SK-N-SH treated with all-trans-retinoic acid at 6 μM for 48 hours (cell line): Measurements from ENCODE around the gene MMP24.

Source experiments
- ATAC-seq: fragments of 200-7000 bp; cut with Tn5 transposase; 3 replicates; pipeline ENCODE4 v1.9.1; 2020; ENCODE audit warnings: mild to moderate bottlenecking, moderate library complexity
- BACH2 ChIP-seq: fragments of 250-450 bp; sonication (Bioruptor Pico); IDR thresholded peaks from 2 replicates; pipeline ENCODE4 v1.9.0; 2021; ENCODE audit warnings: mild to moderate bottlenecking, borderline replicate concordance
- CSDC2 ChIP-seq: fragments of 250-450 bp; sonication (Bioruptor Pico); IDR thresholded peaks from 2 replicates; pipeline ENCODE4 v1.5.0; 2020; ENCODE audit warnings: mild to moderate bottlenecking, moderate library complexity
- ESRRG ChIP-seq: fragments of 250-450 bp; sonication (Bioruptor Pico); IDR thresholded peaks from 2 replicates; pipeline ENCODE4 v1.6.1; 2021; ENCODE audit warnings: mild to moderate bottlenecking
- ISL1 ChIP-seq: fragments of 250-450 bp; sonication (Bioruptor Pico); IDR thresholded peaks from 2 replicates; pipeline ENCODE4 v2.1.2; 2022; ENCODE audit warnings: mild to moderate bottlenecking, moderate library complexity
- OSR1 ChIP-seq: fragments of 250-450 bp; sonication (Bioruptor Pico); IDR thresholded peaks from 2 replicates; pipeline ENCODE4 v1.8.0; 2022; ENCODE audit warnings: moderate library complexity, mild to moderate bottlenecking, inconsistent platforms
- PPARA ChIP-seq: fragments of 250-450 bp; sonication (Bioruptor Pico); IDR thresholded peaks from 2 replicates; pipeline ENCODE4 v1.5.0; 2020; ENCODE audit warnings: mild to moderate bottlenecking, borderline replicate concordance
- SNAI2 ChIP-seq: fragments of 250-450 bp; sonication (Bioruptor Pico); IDR thresholded peaks from 2 replicates; pipeline ENCODE4 v1.5.0; 2020; ENCODE audit warnings: mild to moderate bottlenecking, moderate library complexity
- TCF4 ChIP-seq: fragments of 250-450 bp; sonication (Bioruptor Pico); IDR thresholded peaks from 2 replicates; pipeline ENCODE4 v1.8.0; 2021; ENCODE audit warnings: mild to moderate bottlenecking, moderate library complexity, borderline replicate concordance
- TOX ChIP-seq: fragments of 250-450 bp; sonication (Bioruptor Pico); IDR thresholded peaks from 2 replicates; pipeline ENCODE4 v1.8.0; 2021; ENCODE audit warnings: mild to moderate bottlenecking, moderate library complexity, borderline replicate concordance
- ZFP3 ChIP-seq: fragments of 250-450 bp; sonication (Bioruptor Pico); IDR thresholded peaks from 2 replicates; pipeline ENCODE4 v1.5.0; 2020; ENCODE audit warnings: mild to moderate bottlenecking, moderate library complexity
- ZFP30 ChIP-seq: fragments of 450-650 bp; formaldehyde crosslinking; IDR thresholded peaks from 2 replicates; pipeline ENCODE4 v1.5.0; 2022; ENCODE audit warnings: mild to moderate bottlenecking, moderate library complexity
- ZNF565 ChIP-seq: fragments of 450-650 bp; formaldehyde crosslinking; conservative IDR thresholded peaks from 2 replicates; pipeline ENCODE4 v1.5.0; 2020; ENCODE audit warnings: low read depth, mild to moderate bottlenecking, moderate library complexity
- ZNF70 ChIP-seq: fragments of 450-650 bp; formaldehyde crosslinking; IDR thresholded peaks from 2 replicates; pipeline ENCODE4 v1.5.0; 2020; ENCODE audit warnings: mild to moderate bottlenecking, moderate library complexity
- ZNF8 ChIP-seq: fragments of 450-650 bp; formaldehyde crosslinking; IDR thresholded peaks from 2 replicates; pipeline ENCODE4 v1.5.0; 2020; ENCODE audit warnings: mild to moderate bottlenecking, moderate library complexity
- TF ChIP-seq, protein P1 (sequence below): fragments of 250-450 bp; sonication (Bioruptor Pico); IDR thresholded peaks from 2 replicates; pipeline ENCODE4 v1.8.0; 2020; ENCODE audit warnings: mild to moderate bottlenecking, moderate library complexity, borderline replicate concordance
- TF ChIP-seq, protein P2 (sequence below): fragments of 250-450 bp; sonication (Bioruptor Pico); IDR thresholded peaks from 2 replicates; pipeline ENCODE4 v1.5.1; 2021; ENCODE audit warnings: mild to moderate bottlenecking, moderate library complexity
- TF ChIP-seq, protein P3 (sequence below): fragments of 250-450 bp; sonication (Bioruptor Pico); IDR thresholded peaks from 2 replicates; pipeline ENCODE4 v1.5.1; 2020; ENCODE audit warnings: low read depth, mild to moderate bottlenecking, moderate library complexity
- TF ChIP-seq, protein P4 (sequence below): fragments of 250-450 bp; sonication (Bioruptor Pico); IDR thresholded peaks from 2 replicates; pipeline ENCODE4 v1.8.0; 2021; ENCODE audit warnings: low read depth, mild to moderate bottlenecking, moderate library complexity, borderline replicate concordance

The MMP24 gene

DNA sequence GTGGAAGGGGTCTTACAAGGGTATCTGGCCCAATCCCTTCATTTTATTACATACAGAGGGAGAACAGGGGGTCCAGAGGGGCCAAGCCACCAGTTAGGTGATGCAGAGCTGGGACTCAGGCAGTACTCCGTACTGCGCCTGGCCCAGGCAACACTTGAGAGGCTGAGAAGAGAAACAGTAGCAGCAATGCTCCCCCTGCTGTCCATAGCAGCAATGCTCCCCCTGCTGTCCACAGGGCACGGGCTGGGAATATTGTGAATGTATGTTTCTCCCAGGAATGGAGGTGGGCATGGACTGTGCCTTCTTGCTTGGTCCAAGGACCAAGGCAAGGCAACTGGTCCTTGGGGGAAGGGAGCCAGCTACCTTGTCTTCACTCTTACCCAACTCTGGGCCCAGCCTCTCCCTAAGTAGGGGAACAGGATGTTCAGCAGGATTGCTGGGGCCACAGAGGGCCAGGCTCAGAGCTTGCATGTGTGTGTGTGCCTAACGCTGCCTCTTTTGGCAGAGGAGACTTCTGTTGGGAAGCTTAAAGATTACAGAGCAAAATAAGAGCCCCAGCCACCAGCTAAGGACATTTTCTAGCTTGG lies 80.5 kb downstream of the MMP24 start:
- TF ChIP-seq, protein P1, sequence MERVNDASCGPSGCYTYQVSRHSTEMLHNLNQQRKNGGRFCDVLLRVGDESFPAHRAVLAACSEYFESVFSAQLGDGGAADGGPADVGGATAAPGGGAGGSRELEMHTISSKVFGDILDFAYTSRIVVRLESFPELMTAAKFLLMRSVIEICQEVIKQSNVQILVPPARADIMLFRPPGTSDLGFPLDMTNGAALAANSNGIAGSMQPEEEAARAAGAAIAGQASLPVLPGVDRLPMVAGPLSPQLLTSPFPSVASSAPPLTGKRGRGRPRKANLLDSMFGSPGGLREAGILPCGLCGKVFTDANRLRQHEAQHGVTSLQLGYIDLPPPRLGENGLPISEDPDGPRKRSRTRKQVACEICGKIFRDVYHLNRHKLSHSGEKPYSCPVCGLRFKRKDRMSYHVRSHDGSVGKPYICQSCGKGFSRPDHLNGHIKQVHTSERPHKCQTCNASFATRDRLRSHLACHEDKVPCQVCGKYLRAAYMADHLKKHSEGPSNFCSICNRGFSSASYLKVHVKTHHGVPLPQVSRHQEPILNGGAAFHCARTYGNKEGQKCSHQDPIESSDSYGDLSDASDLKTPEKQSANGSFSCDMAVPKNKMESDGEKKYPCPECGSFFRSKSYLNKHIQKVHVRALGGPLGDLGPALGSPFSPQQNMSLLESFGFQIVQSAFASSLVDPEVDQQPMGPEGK: no peak
- TF ChIP-seq, protein P2, sequence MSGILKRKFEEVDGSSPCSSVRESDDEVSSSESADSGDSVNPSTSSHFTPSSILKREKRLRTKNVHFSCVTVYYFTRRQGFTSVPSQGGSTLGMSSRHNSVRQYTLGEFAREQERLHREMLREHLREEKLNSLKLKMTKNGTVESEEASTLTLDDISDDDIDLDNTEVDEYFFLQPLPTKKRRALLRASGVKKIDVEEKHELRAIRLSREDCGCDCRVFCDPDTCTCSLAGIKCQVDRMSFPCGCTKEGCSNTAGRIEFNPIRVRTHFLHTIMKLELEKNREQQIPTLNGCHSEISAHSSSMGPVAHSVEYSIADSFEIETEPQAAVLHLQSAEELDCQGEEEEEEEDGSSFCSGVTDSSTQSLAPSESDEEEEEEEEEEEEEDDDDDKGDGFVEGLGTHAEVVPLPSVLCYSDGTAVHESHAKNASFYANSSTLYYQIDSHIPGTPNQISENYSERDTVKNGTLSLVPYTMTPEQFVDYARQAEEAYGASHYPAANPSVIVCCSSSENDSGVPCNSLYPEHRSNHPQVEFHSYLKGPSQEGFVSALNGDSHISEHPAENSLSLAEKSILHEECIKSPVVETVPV: no peak
- peak; percentile 59; the same call in 1 of the 2 replicates for TF ChIP-seq OSR1 (CRISPR knock-in tag)
- TF ChIP-seq, all 23 proteins: peak for 1
- ATAC-seq: peak; percentile 74

DNA sequence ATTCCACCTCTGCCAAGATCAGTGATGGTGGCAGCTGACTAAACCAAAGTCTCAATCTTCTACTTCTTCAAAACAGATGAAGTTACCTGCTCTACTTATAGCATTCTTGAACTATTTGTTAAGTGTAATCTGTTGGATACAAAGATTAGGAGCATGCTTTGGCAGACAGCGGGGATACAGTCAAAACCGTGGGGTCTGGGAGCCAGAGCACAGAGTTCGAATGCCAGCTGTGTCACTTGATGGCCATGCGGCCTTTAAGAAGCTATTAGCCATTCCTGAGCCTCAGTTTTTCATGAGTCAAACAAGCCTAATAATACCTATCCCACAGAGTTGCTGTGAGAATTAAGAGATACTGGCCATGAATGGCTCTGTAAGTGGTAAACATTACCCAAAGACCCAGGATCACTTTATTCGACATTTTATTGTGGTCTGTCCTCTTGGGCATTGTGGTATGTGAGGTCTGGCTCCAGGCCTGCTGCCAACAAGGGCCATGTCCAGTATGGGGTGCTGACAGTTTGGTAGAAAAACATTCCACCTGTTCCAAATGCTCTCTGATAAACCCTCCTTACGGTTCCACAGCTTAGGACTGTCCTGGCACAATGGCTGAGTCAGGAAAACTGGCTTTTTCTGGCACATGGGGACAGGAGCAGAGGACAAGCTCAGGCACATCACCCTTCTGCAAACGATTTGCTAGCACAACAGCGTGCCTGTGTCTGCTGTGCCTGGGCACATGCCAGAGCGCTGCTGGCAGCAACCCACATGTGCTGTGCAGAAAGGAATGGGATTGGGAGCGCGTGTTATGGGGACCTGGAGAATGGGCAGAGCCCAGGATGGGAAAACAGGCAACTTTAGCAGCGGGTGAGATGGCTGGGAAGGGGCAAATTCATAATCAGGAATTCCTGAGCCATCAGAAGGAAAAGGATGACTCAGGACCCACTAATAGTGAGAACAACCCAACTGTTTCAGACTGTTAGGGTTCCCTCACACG lies 81.5 kb downstream of the MMP24 start:
- peak; percentile 82 for TF ChIP-seq ZFP3 (CRISPR knock-in tag)
- peak; percentile 89; the same call in 1 of the 2 replicates for TF ChIP-seq SNAI2
- TF ChIP-seq OSR1 (CRISPR knock-in tag): peak; percentile 94
- peak; percentile 26; the same call in 1 of the 2 replicates for TF ChIP-seq ISL1 (CRISPR knock-in tag)
- TF ChIP-seq ZNF565 (CRISPR knock-in tag): no peak
- no peak for TF ChIP-seq TCF4 (CRISPR knock-in tag)
- no peak for TF ChIP-seq ZFP30 (CRISPR knock-in tag)
- no peak for TF ChIP-seq ZNF8 (CRISPR knock-in tag)
- 0 out of 2 replicates have a peak, but pooled peaks have one; percentile 38 for TF ChIP-seq CSDC2 (CRISPR knock-in tag)
- TF ChIP-seq, all 23 proteins: peak for 5
- ATAC-seq: peak; percentile 48

DNA sequence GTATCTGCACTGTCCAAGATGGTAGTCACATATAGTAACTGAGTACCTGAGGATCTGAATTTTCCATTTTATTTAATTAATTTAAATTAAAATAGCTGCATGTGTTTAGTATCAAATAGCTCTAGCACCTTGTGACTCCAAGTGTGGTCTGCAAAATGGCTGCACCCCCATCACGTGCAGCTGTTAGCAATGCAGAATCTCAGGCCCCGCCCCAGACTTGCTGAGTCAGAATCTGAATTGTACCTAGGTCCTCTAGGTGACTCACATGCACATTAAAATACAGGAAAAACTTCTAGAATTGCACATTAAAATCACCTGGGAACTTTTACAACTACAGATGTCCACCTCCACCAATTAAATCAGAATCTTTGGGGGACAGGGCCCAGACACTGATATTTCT lies 84.9 kb downstream of the MMP24 start:
- ATAC-seq: no peak
- TF ChIP-seq, protein P3, sequence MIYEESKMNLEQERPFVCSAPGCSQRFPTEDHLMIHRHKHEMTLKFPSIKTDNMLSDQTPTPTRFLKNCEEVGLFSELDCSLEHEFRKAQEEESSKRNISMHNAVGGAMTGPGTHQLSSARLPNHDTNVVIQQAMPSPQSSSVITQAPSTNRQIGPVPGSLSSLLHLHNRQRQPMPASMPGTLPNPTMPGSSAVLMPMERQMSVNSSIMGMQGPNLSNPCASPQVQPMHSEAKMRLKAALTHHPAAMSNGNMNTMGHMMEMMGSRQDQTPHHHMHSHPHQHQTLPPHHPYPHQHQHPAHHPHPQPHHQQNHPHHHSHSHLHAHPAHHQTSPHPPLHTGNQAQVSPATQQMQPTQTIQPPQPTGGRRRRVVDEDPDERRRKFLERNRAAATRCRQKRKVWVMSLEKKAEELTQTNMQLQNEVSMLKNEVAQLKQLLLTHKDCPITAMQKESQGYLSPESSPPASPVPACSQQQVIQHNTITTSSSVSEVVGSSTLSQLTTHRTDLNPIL (CRISPR knock-in tag): no peak
- TF ChIP-seq OSR1 (CRISPR knock-in tag): peak; percentile 51; the same call in 1 of the 2 replicates
- TF ChIP-seq, all 23 proteins: peak for 1

DNA sequence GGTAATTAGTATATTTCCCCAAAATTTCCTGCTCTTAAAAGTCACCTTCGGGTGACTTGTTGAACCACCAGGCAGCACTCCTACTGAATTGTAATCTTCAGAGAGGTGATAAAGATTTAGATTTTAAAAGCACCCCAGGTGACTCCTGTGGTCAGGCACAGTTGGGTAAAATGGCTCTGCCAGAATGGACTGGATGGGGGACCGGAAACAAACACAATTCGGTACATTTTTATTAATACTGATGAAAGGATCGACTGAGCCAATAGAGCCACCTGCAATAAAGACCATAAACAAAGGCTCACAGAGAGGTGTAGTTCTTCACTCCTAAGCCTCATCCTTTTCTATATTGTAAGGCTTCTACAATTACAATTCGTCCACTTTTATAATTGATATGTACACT lies 85.3 kb downstream of the MMP24 start:
- ATAC-seq: no peak
- TF ChIP-seq TCF4 (CRISPR knock-in tag): no peak
- TF ChIP-seq, protein P1: no peak
- TF ChIP-seq BACH2: no peak
- TF ChIP-seq, protein P2: no peak
- TF ChIP-seq TOX (CRISPR knock-in tag): no peak
- TF ChIP-seq OSR1 (CRISPR knock-in tag): no peak
- TF ChIP-seq ZNF70 (CRISPR knock-in tag): no peak
- TF ChIP-seq, protein P4, sequence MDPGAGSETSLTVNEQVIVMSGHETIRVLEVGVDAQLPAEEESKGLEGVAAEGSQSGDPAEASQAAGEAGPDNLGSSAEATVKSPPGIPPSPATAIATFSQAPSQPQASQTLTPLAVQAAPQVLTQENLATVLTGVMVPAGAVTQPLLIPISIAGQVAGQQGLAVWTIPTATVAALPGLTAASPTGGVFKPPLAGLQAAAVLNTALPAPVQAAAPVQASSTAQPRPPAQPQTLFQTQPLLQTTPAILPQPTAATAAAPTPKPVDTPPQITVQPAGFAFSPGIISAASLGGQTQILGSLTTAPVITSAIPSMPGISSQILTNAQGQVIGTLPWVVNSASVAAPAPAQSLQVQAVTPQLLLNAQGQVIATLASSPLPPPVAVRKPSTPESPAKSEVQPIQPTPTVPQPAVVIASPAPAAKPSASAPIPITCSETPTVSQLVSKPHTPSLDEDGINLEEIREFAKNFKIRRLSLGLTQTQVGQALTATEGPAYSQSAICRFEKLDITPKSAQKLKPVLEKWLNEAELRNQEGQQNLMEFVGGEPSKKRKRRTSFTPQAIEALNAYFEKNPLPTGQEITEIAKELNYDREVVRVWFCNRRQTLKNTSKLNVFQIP (CRISPR knock-in tag): no peak
- TF ChIP-seq ZFP3 (CRISPR knock-in tag): no peak
- no peak for TF ChIP-seq PPARA (CRISPR knock-in tag)
- TF ChIP-seq, protein P3 (CRISPR knock-in tag): no peak
- TF ChIP-seq ESRRG (CRISPR knock-in tag): no peak
